Thyroid gland (tissue), 4 donors: ENCODE measurements around the gene VSNL1. TPM values are rescaled to one million over a fixed set of nuclear protein-coding genes. Genes with fewer than 3 reads are reported as not detected.

Experiments used
- DNase-seq, 2 donors: peaks; one replicate each; pipeline ENCODE4 v3.0.0-alpha.2; 2019
- H3K27ac ChIP-seq, 3 donors: fragments of 200-600 bp; sonication (generic); 1 replicate in 2 of 3; 2 replicates in 1 of 3; pipeline ENCODE4 v1.5.1; 2016 to 2019; ENCODE audit warnings: mild to moderate bottlenecking in 1 of 3, moderate library complexity in 1 of 3
- H3K27me3 ChIP-seq: fragments of 200-600 bp; sonication (generic); one replicate; pipeline ENCODE4 v1.5.1; 2019
- H3K36me3 ChIP-seq, 2 donors: fragments of 200-600 bp; sonication (generic); one replicate each; pipeline ENCODE4 v1.5.1; 2016 to 2019
- H3K4me1 ChIP-seq, 2 donors: fragments of 200-600 bp; sonication (generic); one replicate each; pipeline ENCODE4 v1.5.1; 2017 to 2019
- H3K4me3 ChIP-seq, 3 donors: fragments of 200-600 bp; sonication (generic); replicated peaks in 1 of 3; 1 replicate in 2 of 3; 2 replicates in 1 of 3; pipeline ENCODE4 v1.5.1; 2016; ENCODE audit warnings: mild to moderate bottlenecking in 1 of 3
- H3K9me3 ChIP-seq: fragments of 200-600 bp; sonication (generic); one replicate; pipeline ENCODE4 v1.5.1; 2017
- CTCF ChIP-seq, 6 experiments: fragments of 200-600 bp in 3 of 6; fragments of 450-650 bp in 3 of 6; sonication (generic) in 3 of 6; IDR thresholded peaks; one replicate each; pipeline ENCODE4 v1.5.1; 2016 to 2019; ENCODE audit warnings: antibody characterized with exemption in 6 of 6, mild to moderate bottlenecking in 2 of 6, inconsistent platforms in 1 of 6, moderate library complexity in 1 of 6
- POLR2A ChIP-seq, 2 donors: fragments of 450-650 bp; IDR thresholded peaks; one replicate each; pipeline ENCODE4 v1.6.1; 2017; ENCODE audit warnings: antibody characterized with exemption in 2 of 2, mild to moderate bottlenecking in 2 of 2, moderate library complexity in 1 of 2
- WGBS, 2 donors: methylation state at CpG; one replicate each; pipeline ENCODE4 v1.1.5; 2017; 5-methylcytosine and 5-hydroxymethylcytosine counted together
- intact Hi-C: fragments of 100-400 bp; cut with DNase I; formaldehyde crosslinking; loops from one replicate; pipeline ENCODE4 v1.15.1; 2023
- total RNA-seq, 4 donors: library from RNA; depleted of rRNA; stranded (reverse); fragments of >200 nt; gene quantifications; one replicate each; pipeline ENCODE4 v1.2.3, GENCODE V29; 2016

The VSNL1 gene
- total RNA-seq, 4 donors from 2014 or later = 0.33 to 0.45 TPM; not detected in 2

GRCh38 chr2:17521621-17522020 is 18.9 kb upstream of the VSNL1 start:
- Histone ChIP-seq H3K36me3 (no peaks in the 10 kb centered on the region), H3K27me3 (no peaks in the 10 kb centered on the region), H3K4me3 (no peak overlapping the region), H3K4me1 (peaks cover 5% of the 10 kb centered on the region in 2 donors), H3K9me3 (no peaks in the 10 kb centered on the region), H3K27ac (no peak overlapping the region)
- no peak for DNase-seq
- intact Hi-C loops = no loop called here
- TF ChIP-seq POLR2A (IDR thresholded peaks at IDR 0.05) (no peak), CTCF (IDR thresholded peaks at IDR 0.05) (no peak)
- WGBS, 2 donors = 92 to 95% methylated on average over 2 of the region's 2 CpGs

GRCh38 chr2:17522303-17522702 is 18.2 kb upstream of the VSNL1 start:
- DNase-seq = no peak
- no peaks in the 10 kb centered on the region for H3K27me3 ChIP-seq
- intact Hi-C loops = no loop called here
- H3K9me3 ChIP-seq = no peaks in the 10 kb centered on the region
- no peak overlapping the region for H3K27ac ChIP-seq
- 84 to 91% methylated on average over 6 of the region's 6 CpGs for WGBS, 2 donors
- H3K4me3 ChIP-seq = no peak overlapping the region
- H3K4me1 ChIP-seq = peaks cover 5% of the 10 kb centered on the region in 2 donors
- TF ChIP-seq POLR2A (IDR thresholded peaks at IDR 0.05) (no peak), CTCF (IDR thresholded peaks at IDR 0.05) (no peak)
- no peaks in the 10 kb centered on the region for H3K36me3 ChIP-seq

GRCh38 chr2:17529771-17530170 is 10.7 kb upstream of the VSNL1 start:
- no peak for DNase-seq
- H3K4me3 ChIP-seq = no peak overlapping the region
- no peaks in the 10 kb centered on the region for H3K4me1 ChIP-seq
- WGBS, 2 donors = 80 to 84% methylated on average over 2 of the region's 2 CpGs
- no peaks in the 10 kb centered on the region for H3K9me3 ChIP-seq
- no peaks in the 10 kb centered on the region for H3K36me3 ChIP-seq
- intact Hi-C loops = no loop called here
- H3K27ac ChIP-seq = no peak overlapping the region
- H3K27me3 ChIP-seq = no peaks in the 10 kb centered on the region
- no peak for TF ChIP-seq CTCF (IDR thresholded peaks at IDR 0.05)
- TF ChIP-seq POLR2A (IDR thresholded peaks at IDR 0.05) = no peak

- TF ChIP-seq POLR2A (IDR thresholded peaks at IDR 0.05) (no peak), CTCF (IDR thresholded peaks at IDR 0.05) (no peak)
- Histone ChIP-seq H3K9me3 (no peaks in the 10 kb centered on the region), H3K4me3 (no peak overlapping the region), H3K27me3 (no peaks in the 10 kb centered on the region), H3K27ac (no peak overlapping the region), H3K4me1 (no peaks in the 10 kb centered on the region), H3K36me3 (no peaks in the 10 kb centered on the region)
- intact Hi-C loops = no loop called here
- no peak for DNase-seq
- 85 to 91% methylated on average over 2 of the region's 2 CpGs for WGBS, 2 donors
Observed at GRCh38 chr2:17533546-17533945, 7.0 kb upstream of the VSNL1 start.

GRCh38 chr2:17536416-17536815 is 4.1 kb upstream of the VSNL1 start:
- TF ChIP-seq POLR2A (IDR thresholded peaks at IDR 0.05) = no peak
- TF ChIP-seq CTCF (IDR thresholded peaks at IDR 0.05) = no peak
- no peaks in the 10 kb centered on the region for H3K27me3 ChIP-seq
- H3K27ac ChIP-seq = no peak overlapping the region
- intact Hi-C loops = no loop called here
- H3K36me3 ChIP-seq = no peaks in the 10 kb centered on the region
- H3K4me3 ChIP-seq = no peak overlapping the region
- 88 to 92% methylated on average over 2 of the region's 2 CpGs for WGBS, 2 donors
- H3K9me3 ChIP-seq = no peaks in the 10 kb centered on the region
- no peak for DNase-seq
- H3K4me1 ChIP-seq = no peaks in the 10 kb centered on the region
